ENCODE measurements around the gene FLACC1.

DNA sequence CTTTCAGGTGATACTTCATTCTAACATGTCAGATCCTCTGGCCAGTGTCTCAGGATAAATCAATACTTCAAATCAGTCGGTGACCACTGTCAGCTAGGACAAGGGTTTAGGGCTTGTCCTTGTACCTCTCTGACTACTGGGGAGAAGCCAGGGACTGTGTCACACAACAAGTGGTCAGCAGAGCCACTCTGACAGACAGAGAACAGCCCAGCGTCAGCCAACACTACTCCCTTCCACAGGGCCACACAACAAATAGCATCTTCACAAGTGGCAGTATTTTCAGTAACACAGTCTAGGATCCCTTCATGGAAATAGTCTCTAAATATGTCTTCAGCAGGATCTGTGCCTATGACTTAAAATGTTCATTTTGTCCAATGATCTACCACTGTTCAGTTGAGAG is 14.2 kb downstream of the FLACC1 start:
- TF ChIP-seq, protein P1, sequence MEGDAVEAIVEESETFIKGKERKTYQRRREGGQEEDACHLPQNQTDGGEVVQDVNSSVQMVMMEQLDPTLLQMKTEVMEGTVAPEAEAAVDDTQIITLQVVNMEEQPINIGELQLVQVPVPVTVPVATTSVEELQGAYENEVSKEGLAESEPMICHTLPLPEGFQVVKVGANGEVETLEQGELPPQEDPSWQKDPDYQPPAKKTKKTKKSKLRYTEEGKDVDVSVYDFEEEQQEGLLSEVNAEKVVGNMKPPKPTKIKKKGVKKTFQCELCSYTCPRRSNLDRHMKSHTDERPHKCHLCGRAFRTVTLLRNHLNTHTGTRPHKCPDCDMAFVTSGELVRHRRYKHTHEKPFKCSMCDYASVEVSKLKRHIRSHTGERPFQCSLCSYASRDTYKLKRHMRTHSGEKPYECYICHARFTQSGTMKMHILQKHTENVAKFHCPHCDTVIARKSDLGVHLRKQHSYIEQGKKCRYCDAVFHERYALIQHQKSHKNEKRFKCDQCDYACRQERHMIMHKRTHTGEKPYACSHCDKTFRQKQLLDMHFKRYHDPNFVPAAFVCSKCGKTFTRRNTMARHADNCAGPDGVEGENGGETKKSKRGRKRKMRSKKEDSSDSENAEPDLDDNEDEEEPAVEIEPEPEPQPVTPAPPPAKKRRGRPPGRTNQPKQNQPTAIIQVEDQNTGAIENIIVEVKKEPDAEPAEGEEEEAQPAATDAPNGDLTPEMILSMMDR (conservative IDR thresholded peaks at IDR 0.05) = no peak
- TF ChIP-seq ZFX (IDR thresholded peaks at IDR 0.05) = no peak
